TTC549 (cell line): ENCODE results near the gene ILDR1.

Source experiments
- FAIRE-seq: peaks from 2 replicates; lab custom pipeline; 2012; peaks lifted over from hg19 to GRCh38; lab: Jason Lieb, UNC

Gene ILDR1

GRCh38 chr3:121992601-121993560 is 29.2 kb downstream of the ILDR1 start:
- no peak for FAIRE-seq

- FAIRE-seq, result no peak
These were observed 32.1 kb downstream of the ILDR1 start for GRCh38 chr3:121989943-121990342.

- no peak for FAIRE-seq
These were observed 33.9 kb downstream of the ILDR1 start for GRCh38 chr3:121988146-121988545.

- no peak for FAIRE-seq
These were observed 36.2 kb downstream of the ILDR1 start for GRCh38 chr3:121985846-121986245.

GRCh38 chr3:121981473-121981872 is 40.6 kb downstream of the ILDR1 start:
- no peak for FAIRE-seq

GRCh38 chr3:121980450-121980796 is 41.6 kb downstream of the ILDR1 start:
- no peak for FAIRE-seq

GRCh38 chr3:121979734-121980449 is 42.2 kb downstream of the ILDR1 start:
- no peak for FAIRE-seq

GRCh38 chr3:121979246-121979645 is 42.8 kb downstream of the ILDR1 start:
- no peak for FAIRE-seq

GRCh38 chr3:121976727-121977126 is 45.3 kb downstream of the ILDR1 start:
- FAIRE-seq, result no peak

GRCh38 chr3:121975702-121976302 is 46.2 kb downstream of the ILDR1 start:
- FAIRE-seq, result no peak

- no peak for FAIRE-seq
These were observed 47.4 kb downstream of the ILDR1 start for GRCh38 chr3:121974601-121975111.

- no peak for FAIRE-seq
These were observed 52.0 kb downstream of the ILDR1 start for GRCh38 chr3:121970047-121970446.

GRCh38 chr3:121969631-121970030 is 52.4 kb downstream of the ILDR1 start:
- FAIRE-seq, result no peak

- FAIRE-seq, result no peak
These were observed 58.4 kb downstream of the ILDR1 start for GRCh38 chr3:121963608-121964007.

- no peak for FAIRE-seq
These were observed 59.6 kb downstream of the ILDR1 start for GRCh38 chr3:121962443-121962842.

GRCh38 chr3:121961283-121961682 is 60.8 kb downstream of the ILDR1 start:
- no peak for FAIRE-seq

GRCh38 chr3:121958801-121959200 is 63.2 kb downstream of the ILDR1 start:
- no peak for FAIRE-seq

- no peak for FAIRE-seq
These were observed 64.2 kb downstream of the ILDR1 start for GRCh38 chr3:121957674-121958415.

- FAIRE-seq, result no peak
These were observed 65.7 kb downstream of the ILDR1 start for GRCh38 chr3:121956363-121956762.

- FAIRE-seq, result no peak
These were observed 70.6 kb downstream of the ILDR1 start for GRCh38 chr3:121951291-121951919.

- no peak for FAIRE-seq
These were observed 73.4 kb downstream of the ILDR1 start for GRCh38 chr3:121948641-121949040.

- no peak for FAIRE-seq
These were observed 78.6 kb downstream of the ILDR1 start for GRCh38 chr3:121943431-121943830.
